CD4-positive, CD25-positive, alpha-beta regulatory T cell (primary cell): ENCODE results near the gene R3HDM1. TPM values are rescaled to one million over a fixed set of nuclear protein-coding genes. Genes with fewer than 3 reads are reported as not detected.
"Not testable (repeated sequence)": the region's sequence is repeated elsewhere in the genome, so short reads cannot be mapped to it uniquely, and the experiment has no call there.

Experiments used
- ATAC-seq, 2 donors: fragments of 150-1000 bp; cut with Tn5 transposase; one replicate each; pipeline ENCODE4 v1.10.0; 2021; ENCODE audit warnings: low read depth in 2 of 2, moderate number of reproducible peaks in 2 of 2, moderate library complexity in 1 of 2
- DNase-seq, 3 donors: peaks; one replicate each; pipeline versions ENCODE4 v3.0.0 to v3.0.0-alpha.2; 2012 to 2022; ENCODE audit warnings: mixed read lengths in 1 of 3
- H3K27ac ChIP-seq: one replicate; pipeline ENCODE4 v1.7.0; 2013; ENCODE audit warnings: mild to moderate bottlenecking, low read length; ENCODE audit not compliant: insufficient read depth, poor library complexity, severe bottlenecking
- H3K27me3 ChIP-seq: one replicate; pipeline ENCODE4 v1.7.0; 2013; ENCODE audit warnings: low read length; ENCODE audit not compliant: control insufficient read depth, insufficient read depth
- H3K36me3 ChIP-seq: one replicate; pipeline ENCODE4 v1.7.0; 2013; ENCODE audit warnings: mild to moderate bottlenecking, low read length, moderate library complexity; ENCODE audit not compliant: control insufficient read depth, insufficient read depth
- H3K4me1 ChIP-seq: 2 replicates; pipeline ENCODE4 v1.7.0; 2013; ENCODE audit warnings: mild to moderate bottlenecking, low read length; ENCODE audit not compliant: insufficient read depth, control insufficient read depth, poor library complexity, severe bottlenecking
- H3K4me3 ChIP-seq: one replicate; pipeline ENCODE4 v1.7.0; 2013; ENCODE audit warnings: low read depth, mild to moderate bottlenecking, low read length, moderate library complexity
- H3K9me3 ChIP-seq, 2 experiments: 1 replicate in 1 of 2; 2 replicates in 1 of 2; pipeline ENCODE4 v1.7.0; 2013; ENCODE audit warnings: low read length in 2 of 2, mild to moderate bottlenecking in 1 of 2, moderate library complexity in 1 of 2; ENCODE audit not compliant: control insufficient read depth in 2 of 2
- H3K27ac Mint-ChIP-seq, 3 donors: one replicate each; pipeline ENCODE4 v1.8.0; 2020 to 2022; ENCODE audit warnings: mild to moderate bottlenecking in 3 of 3, mixed read lengths in 3 of 3, moderate library complexity in 2 of 3
- H3K27me3 Mint-ChIP-seq: one replicate; pipeline ENCODE4 v1.8.0; 2022; ENCODE audit warnings: mild to moderate bottlenecking, mixed read lengths
- H3K36me3 Mint-ChIP-seq: one replicate; pipeline ENCODE4 v1.8.0; 2020; ENCODE audit warnings: mixed read lengths
- H3K4me1 Mint-ChIP-seq, 4 donors: one replicate each; pipeline ENCODE4 v1.8.0; 2020 to 2022; ENCODE audit warnings: mixed read lengths in 4 of 4, mild to moderate bottlenecking in 1 of 4
- H3K4me3 Mint-ChIP-seq, 4 donors: one replicate each; pipeline ENCODE4 v1.8.0; 2020 to 2022; ENCODE audit warnings: mild to moderate bottlenecking in 4 of 4, mixed read lengths in 4 of 4, moderate library complexity in 3 of 4
- H3K9me3 Mint-ChIP-seq, 7 donors: one replicate each; pipeline ENCODE4 v1.8.0; 2020 to 2022; ENCODE audit warnings: mixed read lengths in 7 of 7, mild to moderate bottlenecking in 3 of 7, moderate library complexity in 2 of 7
- polyA plus RNA-seq, 4 donors: library from polyadenylated mRNA; unstranded; fragments of 300-500 nt; fragmentation: Illumina TruSeq; gene quantifications; one replicate each; pipeline ENCODE4 v1.2.3, GENCODE V29; 2021
- total RNA-seq: library from RNA; stranded (reverse); gene quantifications from one replicate; pipeline ENCODE4 v1.2.3, GENCODE V29; 2022

Gene R3HDM1
- total and polyA plus RNA-seq, 5 donors from 2014 or later = 8.3 to 43.9 (median 16.3) TPM

DNA sequence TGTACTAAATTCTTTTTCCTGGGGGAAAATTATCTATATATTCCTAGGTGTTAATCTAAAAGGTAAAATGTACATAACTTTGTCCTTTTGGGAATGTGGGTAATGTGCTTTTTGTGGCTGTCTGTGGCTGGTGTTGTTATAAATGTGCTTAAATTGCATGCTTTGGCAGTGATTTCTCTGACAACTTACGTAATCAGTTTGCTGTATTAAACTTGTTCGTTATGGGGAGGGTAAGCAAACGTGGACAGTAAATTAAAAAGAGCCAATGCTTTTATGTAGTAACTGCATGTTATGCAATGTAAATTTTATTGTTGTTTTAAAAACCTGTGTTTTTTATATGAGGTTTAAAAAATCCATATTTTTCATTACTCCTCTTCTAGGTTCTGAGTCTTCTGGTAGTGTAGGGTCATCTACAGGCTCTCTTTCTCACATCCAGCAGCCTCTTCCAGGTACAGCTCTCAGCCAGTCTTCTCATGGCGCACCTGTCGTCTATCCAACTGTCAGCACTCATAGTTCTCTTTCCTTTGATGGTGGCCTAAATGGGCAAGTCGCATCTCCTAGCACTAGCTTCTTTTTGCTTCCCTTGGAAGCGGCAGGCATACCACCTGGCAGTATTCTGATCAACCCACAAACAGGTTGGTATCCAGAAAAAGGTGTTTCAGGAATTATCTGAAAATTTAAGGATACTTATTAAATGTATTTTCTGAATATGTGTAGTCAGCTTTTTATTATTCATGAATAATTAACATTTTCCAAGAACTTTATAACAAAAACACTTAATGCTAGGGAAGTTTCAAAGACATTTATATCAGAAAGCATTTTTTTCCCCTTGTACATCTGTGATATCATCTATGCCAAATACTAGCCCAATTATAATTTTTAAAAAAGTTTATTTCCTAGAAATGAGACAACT lies 110.1 kb downstream of the R3HDM1 start:
- peaks cover 0 to 1% (median 0%) of the 10 kb centered on the region in 7 donors for H3K9me3 Mint-ChIP-seq

DNA sequence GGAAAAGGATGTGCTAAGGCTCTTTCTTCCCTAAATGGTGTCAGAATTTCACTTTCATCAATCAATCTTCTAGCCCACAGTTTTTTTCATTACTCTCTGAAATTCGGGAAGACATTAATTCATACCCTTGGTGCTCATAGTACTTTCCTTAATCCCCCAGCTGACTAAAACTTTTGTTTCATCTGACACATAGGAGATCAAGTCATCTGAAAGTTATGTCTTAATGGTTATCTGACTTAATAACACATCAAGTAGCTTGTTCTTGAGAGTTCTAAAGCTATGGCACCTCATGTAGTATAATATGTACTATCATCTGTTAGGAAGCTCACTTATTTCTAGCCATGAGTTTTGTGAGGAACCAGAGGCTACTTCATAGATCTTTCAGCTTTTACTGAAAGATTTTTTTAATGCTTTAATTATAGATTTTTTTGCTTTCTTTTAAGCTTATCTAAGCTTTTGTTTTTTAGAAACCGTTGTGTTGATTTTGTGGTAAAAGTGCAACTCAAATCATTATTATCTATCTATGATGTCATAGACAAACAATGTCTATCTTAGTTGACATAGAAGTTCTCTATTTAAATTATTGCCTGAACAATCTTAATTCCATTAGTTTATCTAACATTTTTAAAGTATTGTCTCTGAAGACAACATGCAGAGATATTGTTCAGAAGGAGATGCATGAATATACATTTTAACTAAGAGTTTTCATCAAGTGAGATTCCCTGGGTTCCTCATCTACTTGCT lies 116.7 kb downstream of the R3HDM1 start:
- H3K4me3 ChIP-seq = no peak overlapping the region
- Mint-ChIP-seq H3K27ac (no peak overlapping the region), H3K36me3 (peaks cover 42% of the 10 kb centered on the region), H3K4me3 (no peak overlapping the region), H3K4me1 (peaks cover 0 to 13% (median 6%) of the 10 kb centered on the region in 4 donors), H3K27me3 (peaks cover 4% of the 10 kb centered on the region), H3K9me3 (no peaks in the 10 kb centered on the region)
- H3K9me3 ChIP-seq = no peaks in the 10 kb centered on the region
- no peaks in the 10 kb centered on the region for H3K4me1 ChIP-seq
- no peaks in the 10 kb centered on the region for H3K27me3 ChIP-seq
- no peak overlapping the region for H3K27ac ChIP-seq
- ATAC-seq = no peak
- DNase-seq = no peak
- peaks cover 29% of the 10 kb centered on the region for H3K36me3 ChIP-seq

More for the DNA sequence above, 110.1 kb downstream of the R3HDM1 start:
- no peak overlapping the region for H3K27ac ChIP-seq
- H3K27ac Mint-ChIP-seq = no peak overlapping the region
- no peaks in the 10 kb centered on the region for H3K4me1 ChIP-seq
- peaks cover 41% of the 10 kb centered on the region for H3K36me3 Mint-ChIP-seq
- H3K27me3 ChIP-seq = no peaks in the 10 kb centered on the region
- H3K9me3 ChIP-seq = no peaks in the 10 kb centered on the region
- no peak for ATAC-seq
- peaks cover 0 to 9% (median 5%) of the 10 kb centered on the region in 4 donors for H3K4me1 Mint-ChIP-seq
- peaks cover 45% of the 10 kb centered on the region for H3K36me3 ChIP-seq
- no peak for DNase-seq
- H3K4me3 ChIP-seq = no peak overlapping the region
- H3K4me3 Mint-ChIP-seq = no peak overlapping the region
- no peaks in the 10 kb centered on the region for H3K27me3 Mint-ChIP-seq

DNA sequence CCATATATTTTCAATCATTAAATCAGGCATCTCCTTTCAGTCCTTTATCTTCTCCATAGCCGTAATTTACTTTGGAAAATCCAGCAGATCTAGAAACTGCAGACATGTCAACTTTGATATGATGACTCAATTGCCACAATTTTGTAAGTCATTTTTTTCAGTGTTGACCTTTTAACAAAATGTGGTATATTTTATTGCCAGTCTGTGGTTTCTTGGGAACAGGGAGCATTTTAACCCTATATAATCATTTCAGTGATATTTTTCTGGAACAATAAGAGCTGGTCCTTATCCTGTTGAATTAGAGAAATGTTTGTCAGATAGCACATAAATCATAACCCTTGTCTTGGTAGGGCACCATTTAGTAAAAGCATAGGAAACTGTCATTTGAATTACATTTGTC lies 119.4 kb downstream of the R3HDM1 start:
- Mint-ChIP-seq H3K27me3 (peaks cover 4% of the 10 kb centered on the region), H3K4me3 (no peak overlapping the region), H3K9me3 (peaks cover 0 to 1% (median 0%) of the 10 kb centered on the region in 7 donors), H3K4me1 (peaks cover 0 to 13% (median 4%) of the 10 kb centered on the region in 4 donors), H3K27ac (no peak overlapping the region), H3K36me3 (peaks cover 47% of the 10 kb centered on the region)
- Histone ChIP-seq H3K27ac (no peak overlapping the region), H3K27me3 (no peaks in the 10 kb centered on the region), H3K36me3 (peaks cover 29% of the 10 kb centered on the region), H3K9me3 (no peaks in the 10 kb centered on the region), H3K4me3 (no peak overlapping the region), H3K4me1 (no peaks in the 10 kb centered on the region)
- DNase-seq = no peak
- ATAC-seq = no peak

DNA sequence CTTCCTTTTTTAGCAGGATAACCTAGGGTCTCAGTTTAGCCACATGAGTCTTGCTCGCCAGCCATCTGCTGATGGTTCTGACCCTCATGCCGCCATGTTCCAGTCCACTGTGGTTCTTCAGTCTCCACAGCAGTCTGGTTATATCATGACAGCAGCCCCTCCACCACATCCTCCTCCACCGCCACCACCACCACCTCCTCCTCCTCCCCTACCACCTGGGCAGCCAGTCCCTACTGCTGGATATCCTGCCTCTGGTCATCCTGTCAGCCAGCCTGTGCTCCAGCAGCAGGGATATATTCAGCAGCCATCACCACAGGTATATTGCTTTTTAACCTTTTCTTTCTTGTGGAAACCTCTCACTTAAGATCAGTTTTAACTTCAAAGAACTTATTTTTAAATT lies 120.4 kb downstream of the R3HDM1 start:
- Mint-ChIP-seq H3K36me3 (peaks cover 50% of the 10 kb centered on the region), H3K4me1 (peaks cover 0 to 13% (median 4%) of the 10 kb centered on the region in 4 donors), H3K27me3 (peaks cover 4% of the 10 kb centered on the region), H3K9me3 (peaks cover 0 to 1% (median 0%) of the 10 kb centered on the region in 7 donors), H3K27ac (no peak overlapping the region), H3K4me3 (no peak overlapping the region)
- Histone ChIP-seq H3K9me3 (no peaks in the 10 kb centered on the region), H3K4me3 (no peak overlapping the region), H3K27ac (no peak overlapping the region), H3K36me3 (peaks cover 27% of the 10 kb centered on the region), H3K27me3 (no peaks in the 10 kb centered on the region), H3K4me1 (no peaks in the 10 kb centered on the region)
- no peak for ATAC-seq
- DNase-seq = no peak

DNA sequence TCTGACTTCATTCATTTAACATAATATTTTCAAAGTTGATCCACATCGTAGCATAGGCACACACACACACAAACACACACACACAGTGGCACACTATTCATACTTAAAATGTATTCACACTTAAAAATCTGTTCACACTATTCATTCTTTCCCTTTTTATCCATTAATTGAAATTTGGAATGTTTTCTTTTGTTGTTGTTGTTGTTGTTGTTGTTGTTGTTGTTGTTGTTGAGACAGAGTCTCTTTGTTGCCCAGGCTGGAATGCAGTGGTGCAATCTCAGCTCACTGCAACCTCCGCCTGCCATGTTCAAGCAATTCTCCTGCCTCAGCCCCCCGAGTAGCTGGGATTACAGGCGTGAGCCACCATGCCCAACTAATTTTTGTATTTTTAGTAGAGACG lies 123.0 kb downstream of the R3HDM1 start:
- not testable (repeated sequence) for H3K4me1 ChIP-seq, H3K9me3 Mint-ChIP-seq, H3K27me3 ChIP-seq, H3K27me3 Mint-ChIP-seq, H3K27ac ChIP-seq, H3K9me3 ChIP-seq, H3K4me3 ChIP-seq, ATAC-seq, H3K4me3 Mint-ChIP-seq, DNase-seq
- peak overlapping the region in 1 of 3 donors; percentile 0 for H3K27ac Mint-ChIP-seq
- H3K4me1 Mint-ChIP-seq = peaks cover 4 to 13% (median 12%) of the 10 kb centered on the region in 4 donors
- peaks cover 48% of the 10 kb centered on the region for H3K36me3 Mint-ChIP-seq
- H3K36me3 ChIP-seq = peaks cover 24% of the 10 kb centered on the region

DNA sequence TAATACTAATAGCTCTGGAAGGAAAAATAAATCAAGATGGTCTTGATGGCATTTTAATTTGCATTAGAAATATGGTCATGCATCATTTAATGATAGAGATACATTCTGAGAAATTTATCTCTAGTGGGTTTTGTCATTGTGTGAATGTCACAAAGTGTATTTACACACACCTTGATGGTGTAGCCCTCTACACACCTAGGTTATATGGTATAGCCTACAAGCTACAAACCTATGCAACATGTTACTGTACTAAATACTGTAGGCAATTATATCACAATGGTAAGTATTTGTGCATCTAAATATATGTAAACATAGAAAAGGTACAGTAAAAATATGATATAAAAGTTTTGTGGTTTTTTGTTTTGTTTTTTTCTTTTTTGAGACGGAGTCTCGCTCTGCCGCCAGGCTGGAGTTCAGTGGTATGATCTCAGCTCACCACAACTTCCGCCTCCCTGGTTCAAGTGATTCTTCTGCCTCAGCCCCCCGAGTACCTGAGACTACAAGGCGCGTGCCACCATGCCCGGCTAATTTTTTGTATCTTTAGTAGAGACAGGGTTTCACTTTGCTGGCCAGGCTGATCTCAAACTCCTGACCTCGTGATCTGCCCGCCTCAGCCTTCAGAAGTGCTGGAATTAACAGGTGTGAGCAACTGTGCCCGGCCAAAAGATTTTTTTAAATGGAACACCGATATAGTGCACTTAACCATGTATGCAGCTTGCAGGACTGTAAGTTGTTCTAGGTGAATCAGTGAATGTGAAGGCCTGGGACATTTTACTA lies 126.7 kb downstream of the R3HDM1 start:
- Mint-ChIP-seq H3K27me3 (no peaks in the 10 kb centered on the region), H3K9me3 (peaks cover 0 to 1% (median 0%) of the 10 kb centered on the region in 7 donors), H3K36me3 (peaks cover 44% of the 10 kb centered on the region), H3K4me3 (peak overlapping the region; percentile 40 to 93 (median 87)), H3K27ac (peak overlapping the region; percentile 66 to 90 (median 86)), H3K4me1 (peaks cover 4 to 13% (median 9%) of the 10 kb centered on the region in 4 donors)
- H3K27ac ChIP-seq = peak overlapping the region; percentile 24
- no peaks in the 10 kb centered on the region for H3K9me3 ChIP-seq
- peak overlapping the region; percentile 70 for H3K4me3 ChIP-seq
- peak; percentile 84 to 88 for ATAC-seq
- peaks cover 8% of the 10 kb centered on the region for H3K4me1 ChIP-seq
- H3K27me3 ChIP-seq = no peaks in the 10 kb centered on the region
- peaks cover 24% of the 10 kb centered on the region for H3K36me3 ChIP-seq
- DNase-seq = peak; percentile 33 to 82 (median 57)

DNA sequence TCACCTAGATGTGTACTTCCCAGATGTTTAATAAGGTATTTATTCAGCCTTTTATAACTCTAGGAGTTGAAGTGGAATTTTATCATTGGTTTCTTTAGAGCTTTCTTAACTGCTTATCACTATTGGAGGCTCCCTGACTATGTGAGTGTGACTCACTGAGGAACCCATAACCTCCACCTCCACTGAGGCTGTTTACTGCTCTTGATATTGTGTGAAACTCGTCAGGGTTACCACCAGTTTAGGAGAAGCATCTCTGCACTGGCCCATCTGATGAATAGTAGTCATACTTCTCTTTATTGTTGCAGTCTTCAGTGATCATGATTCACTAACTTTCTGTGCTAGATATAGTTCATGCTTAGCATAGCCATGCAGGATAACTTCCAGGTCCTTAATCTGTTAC lies 130.8 kb downstream of the R3HDM1 start:
- H3K27me3 Mint-ChIP-seq = no peaks in the 10 kb centered on the region
- Histone ChIP-seq H3K27ac (no peak overlapping the region), H3K36me3 (peaks cover 20% of the 10 kb centered on the region), H3K4me1 (peaks cover 8% of the 10 kb centered on the region), H3K4me3 (no peak overlapping the region), H3K27me3 (no peaks in the 10 kb centered on the region), H3K9me3 (no peaks in the 10 kb centered on the region)
- H3K27ac Mint-ChIP-seq = no peak overlapping the region
- H3K36me3 Mint-ChIP-seq = peaks cover 45% of the 10 kb centered on the region
- no peak overlapping the region for H3K4me3 Mint-ChIP-seq
- no peaks in the 10 kb centered on the region for H3K9me3 Mint-ChIP-seq
- H3K4me1 Mint-ChIP-seq = peaks cover 13 to 29% (median 17%) of the 10 kb centered on the region in 4 donors
- ATAC-seq (no peak), DNase-seq (peak in 1 of 3 donors; percentile 16)
